H1 (cell line): ENCODE data around the gene GALNT7. TPM values are rescaled to one million over a fixed set of nuclear protein-coding genes. Genes with fewer than 3 reads are reported as not detected.

Experiments
- CTCF ChIA-PET: fragments of 300-600 bp; sonication (Branson Sonifier 250); formaldehyde crosslinking; loops from one replicate; lab custom pipeline; 2021; ENCODE audit not compliant: partially characterized antibody; lab: Charles Lee
- POLR2A ChIA-PET: fragments of 300-600 bp; sonication (Branson Sonifier 250); formaldehyde crosslinking; loops from one replicate; lab custom pipeline; 2021; ENCODE audit warnings: inconsistent platforms; ENCODE audit not compliant: partially characterized antibody; lab: Charles Lee
- DNase-seq, 2 experiments: peaks; one replicate each; pipeline versions ENCODE4 v3.0.0 to v3.0.0-alpha.2; 2010 to 2022; ENCODE audit warnings: low spot score in 2 of 2, low read depth in 1 of 2, mixed read lengths in 1 of 2
- FAIRE-seq: peaks from 2 replicates; lab custom pipeline; 2011; peaks lifted over from hg19 to GRCh38; lab: Jason Lieb, UNC
- H2AFZ ChIP-seq: 2 replicates; pipeline ENCODE4 v1.8.1; 2012; ENCODE audit warnings: low read length, inconsistent platforms
- H2AK5ac ChIP-seq: 2 replicates; pipeline ENCODE4 v1.6.1; 2013; ENCODE audit warnings: low read depth, low read length
- H2BK120ac ChIP-seq: replicated peaks from 2 replicates; pipeline ENCODE3; 2013; ENCODE audit warnings: low read depth, low read length, inconsistent platforms
- H2BK12ac ChIP-seq: 2 replicates; pipeline ENCODE4 v1.6.1; 2013; ENCODE audit warnings: low read depth, low read length
- H2BK15ac ChIP-seq: 2 replicates; pipeline ENCODE4 v1.6.1; 2013; ENCODE audit warnings: low read length
- H2BK20ac ChIP-seq: 2 replicates; pipeline ENCODE4 v1.6.1; 2013; ENCODE audit warnings: low read length
- H2BK5ac ChIP-seq: 2 replicates; pipeline ENCODE4 v1.6.1; 2013; ENCODE audit warnings: low read depth, low read length
- H3K14ac ChIP-seq: 2 replicates; pipeline ENCODE4 v1.6.1; 2013; ENCODE audit warnings: inconsistent platforms; ENCODE audit not compliant: insufficient read length
- H3K18ac ChIP-seq: 2 replicates; pipeline ENCODE4 v1.6.1; 2013; ENCODE audit warnings: low read length; ENCODE audit errors: extremely low read depth
- H3K23ac ChIP-seq: 2 replicates; pipeline ENCODE4 v1.6.1; 2013; ENCODE audit warnings: inconsistent platforms; ENCODE audit not compliant: insufficient read length
- H3K23me2 ChIP-seq: 2 replicates; pipeline ENCODE4 v1.6.1; 2013; ENCODE audit warnings: low read depth, low read length
- H3K27ac ChIP-seq: 2 replicates; pipeline ENCODE4 v1.6.1; 2011; ENCODE audit warnings: low read depth, low read length, inconsistent platforms
- H3K27me3 ChIP-seq, 4 experiments: replicated peaks in 1 of 4; 1 replicate in 1 of 4; 2 replicates in 3 of 4; pipeline versions ENCODE4 v1.6.1 to v1.8.1; 2011 to 2013; ENCODE audit warnings: low read length in 3 of 4, mild to moderate bottlenecking in 3 of 4, inconsistent platforms in 2 of 4, mixed read lengths in 2 of 4, moderate library complexity in 1 of 4; ENCODE audit not compliant: control insufficient read depth in 3 of 4, insufficient read depth in 3 of 4; ENCODE audit errors: extremely low read depth in 1 of 4
- H3K36me3 ChIP-seq, 4 experiments: 2 replicates each; pipeline versions ENCODE4 v1.6.1 to v1.8.1; 2011 to 2013; ENCODE audit warnings: mild to moderate bottlenecking in 4 of 4, low read length in 3 of 4, moderate library complexity in 2 of 4, control low read depth in 1 of 4, inconsistent platforms in 1 of 4; ENCODE audit not compliant: insufficient read depth in 4 of 4, control insufficient read depth in 2 of 4
- H3K4ac ChIP-seq: replicated peaks from 2 replicates; pipeline ENCODE3; 2013; ENCODE audit warnings: low read length, low read depth, mixed read lengths, inconsistent platforms; ENCODE audit not compliant: insufficient read length
- H3K4me1 ChIP-seq, 4 experiments: replicated peaks in 1 of 4; 1 replicate in 1 of 4; 2 replicates in 3 of 4; pipeline versions ENCODE4 v1.6.1 to v1.8.1; 2011 to 2013; ENCODE audit warnings: low read length in 3 of 4, inconsistent platforms in 2 of 4, mixed read lengths in 1 of 4; ENCODE audit not compliant: insufficient read depth in 4 of 4, control insufficient read depth in 3 of 4
- H3K4me2 ChIP-seq, 2 experiments: 2 replicates each; pipeline versions ENCODE4 v1.6.1 to v1.8.1; 2011 to 2013; ENCODE audit warnings: low read depth in 2 of 2, low read length in 2 of 2, control low read depth in 1 of 2, inconsistent platforms in 1 of 2, mild to moderate bottlenecking in 1 of 2; ENCODE audit not compliant: insufficient read depth in 1 of 2
- H3K4me3 ChIP-seq, 4 experiments: fragments of 200-600, 300-600 bp in 1 of 4; sonication (generic), shearing (Covaris generic), sonication (Bioruptor Twin) in 1 of 4; 2 replicates each; pipeline versions ENCODE4 v1.5.1 to v1.8.1; 2011 to 2016; ENCODE audit warnings: low read length in 4 of 4, low read depth in 3 of 4, control low read depth in 2 of 4, inconsistent platforms in 2 of 4, mild to moderate bottlenecking in 2 of 4, mixed read lengths in 1 of 4, moderate library complexity in 1 of 4; ENCODE audit not compliant: insufficient read depth in 2 of 4; ENCODE audit errors: extremely low read depth in 1 of 4
- H3K56ac ChIP-seq: replicated peaks from 2 replicates; pipeline ENCODE3; 2013; ENCODE audit warnings: low read depth, mild to moderate bottlenecking, mixed read lengths, low read length, inconsistent platforms; ENCODE audit not compliant: insufficient read length
- H3K79me1 ChIP-seq: 2 replicates; pipeline ENCODE4 v1.6.1; 2013; ENCODE audit warnings: low read depth, low read length, control low read depth
- H3K79me2 ChIP-seq, 2 experiments: 2 replicates each; pipeline versions ENCODE4 v1.6.1 to v1.8.1; 2012 to 2013; ENCODE audit warnings: low read length in 2 of 2, mild to moderate bottlenecking in 2 of 2, inconsistent platforms in 1 of 2; ENCODE audit not compliant: insufficient read depth in 2 of 2, control insufficient read depth in 1 of 2
- H3K9ac ChIP-seq, 4 experiments: replicated peaks in 1 of 4; 1 replicate in 1 of 4; 2 replicates in 3 of 4; pipeline versions ENCODE4 v1.6.1 to v1.8.1; 2011 to 2013; ENCODE audit warnings: low read depth in 3 of 4, low read length in 3 of 4, control low read depth in 2 of 4, mild to moderate bottlenecking in 2 of 4, moderate library complexity in 2 of 4, inconsistent platforms in 1 of 4; ENCODE audit errors: extremely low read depth in 1 of 4
- H3K9me3 ChIP-seq, 2 experiments: 2 replicates each; pipeline versions ENCODE4 v1.6.1 to v1.8.1; 2012 to 2013; ENCODE audit warnings: mild to moderate bottlenecking in 2 of 2, moderate library complexity in 2 of 2, control low read depth in 1 of 2, inconsistent platforms in 1 of 2, low read depth in 1 of 2, low read length in 1 of 2, mixed read lengths in 1 of 2; ENCODE audit not compliant: insufficient read depth in 2 of 2
- H4K20me1 ChIP-seq, 2 experiments: replicated peaks in 1 of 2; 2 replicates each; pipeline versions ENCODE3 to v1.8.1; 2011 to 2013; ENCODE audit warnings: inconsistent platforms in 2 of 2, low read length in 2 of 2, mild to moderate bottlenecking in 1 of 2; ENCODE audit not compliant: insufficient read depth in 2 of 2, control insufficient read depth in 1 of 2
- H4K5ac ChIP-seq: 2 replicates; pipeline ENCODE4 v1.6.1; 2013; ENCODE audit warnings: low read length, low read depth, mixed read lengths, inconsistent platforms; ENCODE audit not compliant: insufficient read length
- H4K8ac ChIP-seq: 2 replicates; pipeline ENCODE4 v1.8.0; 2013; ENCODE audit warnings: mild to moderate bottlenecking, moderate library complexity, low read length, inconsistent platforms; ENCODE audit not compliant: insufficient read depth; ENCODE audit errors: extremely low read depth
- H4K91ac ChIP-seq: replicated peaks from 2 replicates; pipeline ENCODE3; 2013; ENCODE audit warnings: low read length, mixed read lengths, inconsistent platforms; ENCODE audit not compliant: insufficient read length
- ATF2 ChIP-seq: IDR thresholded peaks from 2 replicates; pipeline ENCODE4 v1.6.1; 2012; ENCODE audit warnings: low read length, inconsistent platforms
- ATF3 ChIP-seq: IDR thresholded peaks from 2 replicates; pipeline ENCODE4 v1.6.1; 2011; ENCODE audit warnings: low read depth, mild to moderate bottlenecking, low read length; ENCODE audit not compliant: insufficient read depth
- BCL11A ChIP-seq, 2 experiments: IDR thresholded peaks; one replicate each; pipeline ENCODE4 v1.6.1; 2011; ENCODE audit warnings: low read depth in 2 of 2, low read length in 2 of 2, mild to moderate bottlenecking in 2 of 2
- CREB1 ChIP-seq: IDR thresholded peaks from 2 replicates; pipeline ENCODE4 v1.6.1; 2012; ENCODE audit warnings: inconsistent platforms
- GABPA ChIP-seq: IDR thresholded peaks from 2 replicates; pipeline ENCODE4 v1.6.1; 2011; ENCODE audit warnings: mild to moderate bottlenecking, low read length, moderate library complexity, borderline replicate concordance; ENCODE audit not compliant: insufficient read depth
- JUND ChIP-seq: IDR thresholded peaks from 2 replicates; pipeline ENCODE4 v1.6.1; 2011; ENCODE audit warnings: mild to moderate bottlenecking, improper control_type of control experiment, low read length
- MAX ChIP-seq: IDR thresholded peaks from 2 replicates; pipeline ENCODE4 v1.6.1; 2012; ENCODE audit warnings: inconsistent platforms
- POLR2AphosphoS5 ChIP-seq: IDR thresholded peaks from 2 replicates; pipeline ENCODE4 v1.6.1; 2011; ENCODE audit warnings: low read depth, low read length
- POU5F1 ChIP-seq: IDR thresholded peaks from 2 replicates; pipeline ENCODE4 v1.6.1; 2011; ENCODE audit warnings: low read depth, mild to moderate bottlenecking, low read length, moderate library complexity
- RAD21 ChIP-seq, 2 experiments: IDR thresholded peaks in 1 of 2; conservative IDR thresholded peaks in 1 of 2; 2 replicates each; pipeline ENCODE4 v1.6.1; 2011; ENCODE audit warnings: low read depth in 2 of 2, low read length in 2 of 2, improper control_type of control experiment in 1 of 2, inconsistent platforms in 1 of 2, mild to moderate bottlenecking in 1 of 2, moderate library complexity in 1 of 2
- SIN3A ChIP-seq, 2 experiments: IDR thresholded peaks in 1 of 2; conservative IDR thresholded peaks in 1 of 2; 2 replicates each; pipeline ENCODE4 v1.6.1; 2011 to 2012; ENCODE audit warnings: low read length in 2 of 2, improper control_type of control experiment in 1 of 2, low read depth in 1 of 2, mild to moderate bottlenecking in 1 of 2
- SP2 ChIP-seq: IDR thresholded peaks from 2 replicates; pipeline ENCODE4 v1.6.1; 2012; ENCODE audit warnings: mild to moderate bottlenecking, low read length, inconsistent platforms
- polyA plus RNA-seq, 7 experiments: library from polyadenylated mRNA; depleted of rRNA in 3 of 7; stranded (reverse) in 5 of 7; unstranded in 2 of 7; fragments of >200 nt in 5 of 7; fragments of 200-250 nt in 2 of 7; gene quantifications; 1 replicate in 5 of 7; 2 replicates in 1 of 7; 4 replicates in 1 of 7; pipeline versions ENCODE4 v1.2.1 to v1.2.3, GENCODE V29; 2011 to 2013; ENCODE audit warnings: missing spikeins in 2 of 7, mixed read lengths in 2 of 7
- total RNA-seq: library from RNA; stranded (reverse); fragmentation: NEBNext Ultra II Directional; extraction: Animal tissue kit (Norgen Biotek cat#: 25700); gene quantifications from 2 replicates; pipeline ENCODE4 v1.2.1, GENCODE V29; 2021

The GALNT7 gene
- total and polyA plus RNA-seq, 2 of the 8 experiments (the other 6 are each of a cell fraction or from before 2014, with no cell fraction given), result 22.4 to 85.5 TPM

GRCh38 chr4:173284463-173284862, 115.9 kb downstream of the GALNT7 start:
- FAIRE-seq, result no peak
- Histone ChIP-seq H3K4ac (no peak overlapping the region), H2BK20ac (no peak overlapping the region), H2BK5ac (no peak overlapping the region), H3K18ac (no peak overlapping the region), H2AK5ac (no peak overlapping the region), H3K23me2 (no peaks in the 10 kb centered on the region), H3K27ac (no peak overlapping the region), H3K4me1 (no peaks in the 10 kb centered on the region), H3K56ac (no peak overlapping the region), H3K23ac (no peak overlapping the region), H4K20me1 (no peaks in the 10 kb centered on the region), H4K91ac (no peak overlapping the region), H3K27me3 (peaks cover 0 to 1% (median 0%) of the 10 kb centered on the region in 4 experiments; a peak in 1 of 7 replicates), H3K79me1 (no peaks in the 10 kb centered on the region; the same call in 1 of the 2 replicates), H3K14ac (no peak overlapping the region), H4K5ac (no peak overlapping the region), H4K8ac (no peak overlapping the region), H2BK12ac (no peak overlapping the region), H3K36me3 (peaks cover 0 to 36% (median 7%) of the 10 kb centered on the region in 4 experiments; a peak in 3 of 8 replicates), H2AFZ (no peak overlapping the region), H3K9me3 (peaks cover 32 to 36% of the 10 kb centered on the region in 2 experiments), H3K4me2 (no peak overlapping the region), H3K4me3 (no peak overlapping the region), H2BK120ac (no peak overlapping the region), H2BK15ac (no peak overlapping the region), H3K9ac (no peak overlapping the region), H3K79me2 (peaks cover 0 to 40% of the 10 kb centered on the region in 2 experiments; a peak in 2 of 4 replicates)
- DNase-seq, result no peak
- ChIA-PET POLR2A (no interaction called here), CTCF (interaction anchor here (1.1 kb wide), 1 partner anchor 88 kb away, joined by 4 read pairs; no protein-coding TSS in a partner anchor)
- no peak for TF ChIP-seq ATF3
- TF ChIP-seq RAD21 (IDR thresholded peaks at IDR 0.05 in 1 of 2, conservative IDR thresholded peaks at IDR 0.05 in 1 of 2; ENCODE audit: low read depth in 2 of 2, low read length in 2 of 2), result no peak
- no peak for TF ChIP-seq ATF2
- TF ChIP-seq CREB1, result no peak
- TF ChIP-seq SIN3A (conservative IDR thresholded peaks at IDR 0.05 in 1 of 2, IDR thresholded peaks at IDR 0.05 in 1 of 2; ENCODE audit: low read depth in 1 of 2, low read length in 2 of 2), result no peak
- TF ChIP-seq POU5F1, result no peak
- TF ChIP-seq JUND, result no peak
- no peak for TF ChIP-seq POLR2AphosphoS5
- TF ChIP-seq SP2, result no peak
- no peak for TF ChIP-seq BCL11A (IDR thresholded peaks at IDR 0.05; ENCODE audit: low read depth in 2 of 2, low read length in 2 of 2)
- no peak for TF ChIP-seq GABPA
- TF ChIP-seq MAX, result no peak
